ENCODE measurements around the gene PCSK1N.

The PCSK1N gene

GRCh38 chrX:48818098-48818497, 17.3 kb downstream of the PCSK1N start:
- Histone ChIP-seq H3K4me3 (replicated peaks; ENCODE audit: insufficient read depth, low read length) (no peak overlapping the region), H3K27ac (replicated peaks) (no peak overlapping the region), H3K27me3 (ENCODE audit: insufficient read depth, poor library complexity, severe bottlenecking) (no peaks in the 10 kb centered on the region)
- TF ChIP-seq, protein P1, sequence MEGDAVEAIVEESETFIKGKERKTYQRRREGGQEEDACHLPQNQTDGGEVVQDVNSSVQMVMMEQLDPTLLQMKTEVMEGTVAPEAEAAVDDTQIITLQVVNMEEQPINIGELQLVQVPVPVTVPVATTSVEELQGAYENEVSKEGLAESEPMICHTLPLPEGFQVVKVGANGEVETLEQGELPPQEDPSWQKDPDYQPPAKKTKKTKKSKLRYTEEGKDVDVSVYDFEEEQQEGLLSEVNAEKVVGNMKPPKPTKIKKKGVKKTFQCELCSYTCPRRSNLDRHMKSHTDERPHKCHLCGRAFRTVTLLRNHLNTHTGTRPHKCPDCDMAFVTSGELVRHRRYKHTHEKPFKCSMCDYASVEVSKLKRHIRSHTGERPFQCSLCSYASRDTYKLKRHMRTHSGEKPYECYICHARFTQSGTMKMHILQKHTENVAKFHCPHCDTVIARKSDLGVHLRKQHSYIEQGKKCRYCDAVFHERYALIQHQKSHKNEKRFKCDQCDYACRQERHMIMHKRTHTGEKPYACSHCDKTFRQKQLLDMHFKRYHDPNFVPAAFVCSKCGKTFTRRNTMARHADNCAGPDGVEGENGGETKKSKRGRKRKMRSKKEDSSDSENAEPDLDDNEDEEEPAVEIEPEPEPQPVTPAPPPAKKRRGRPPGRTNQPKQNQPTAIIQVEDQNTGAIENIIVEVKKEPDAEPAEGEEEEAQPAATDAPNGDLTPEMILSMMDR (IDR thresholded peaks at IDR 0.05; ENCODE audit: insufficient read depth, low read length): no peak
- TF ChIP-seq, protein P2, sequence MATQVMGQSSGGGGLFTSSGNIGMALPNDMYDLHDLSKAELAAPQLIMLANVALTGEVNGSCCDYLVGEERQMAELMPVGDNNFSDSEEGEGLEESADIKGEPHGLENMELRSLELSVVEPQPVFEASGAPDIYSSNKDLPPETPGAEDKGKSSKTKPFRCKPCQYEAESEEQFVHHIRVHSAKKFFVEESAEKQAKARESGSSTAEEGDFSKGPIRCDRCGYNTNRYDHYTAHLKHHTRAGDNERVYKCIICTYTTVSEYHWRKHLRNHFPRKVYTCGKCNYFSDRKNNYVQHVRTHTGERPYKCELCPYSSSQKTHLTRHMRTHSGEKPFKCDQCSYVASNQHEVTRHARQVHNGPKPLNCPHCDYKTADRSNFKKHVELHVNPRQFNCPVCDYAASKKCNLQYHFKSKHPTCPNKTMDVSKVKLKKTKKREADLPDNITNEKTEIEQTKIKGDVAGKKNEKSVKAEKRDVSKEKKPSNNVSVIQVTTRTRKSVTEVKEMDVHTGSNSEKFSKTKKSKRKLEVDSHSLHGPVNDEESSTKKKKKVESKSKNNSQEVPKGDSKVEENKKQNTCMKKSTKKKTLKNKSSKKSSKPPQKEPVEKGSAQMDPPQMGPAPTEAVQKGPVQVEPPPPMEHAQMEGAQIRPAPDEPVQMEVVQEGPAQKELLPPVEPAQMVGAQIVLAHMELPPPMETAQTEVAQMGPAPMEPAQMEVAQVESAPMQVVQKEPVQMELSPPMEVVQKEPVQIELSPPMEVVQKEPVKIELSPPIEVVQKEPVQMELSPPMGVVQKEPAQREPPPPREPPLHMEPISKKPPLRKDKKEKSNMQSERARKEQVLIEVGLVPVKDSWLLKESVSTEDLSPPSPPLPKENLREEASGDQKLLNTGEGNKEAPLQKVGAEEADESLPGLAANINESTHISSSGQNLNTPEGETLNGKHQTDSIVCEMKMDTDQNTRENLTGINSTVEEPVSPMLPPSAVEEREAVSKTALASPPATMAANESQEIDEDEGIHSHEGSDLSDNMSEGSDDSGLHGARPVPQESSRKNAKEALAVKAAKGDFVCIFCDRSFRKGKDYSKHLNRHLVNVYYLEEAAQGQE (IDR thresholded peaks at IDR 0.05; ENCODE audit: insufficient replicate concordance, low read depth): no peak
- TF ChIP-seq GABPA (IDR thresholded peaks at IDR 0.05; ENCODE audit: low read depth): no peak
- TF ChIP-seq SPI1 (IDR thresholded peaks at IDR 0.05; ENCODE audit: borderline replicate concordance, low read depth): no peak
- TF ChIP-seq POLR2AphosphoS5 (IDR thresholded peaks at IDR 0.05; ENCODE audit: low read depth): no peak
- no peak for DNase-seq (ENCODE audit: low read depth in 1 of 2, low spot score in 1 of 2)

DNA sequence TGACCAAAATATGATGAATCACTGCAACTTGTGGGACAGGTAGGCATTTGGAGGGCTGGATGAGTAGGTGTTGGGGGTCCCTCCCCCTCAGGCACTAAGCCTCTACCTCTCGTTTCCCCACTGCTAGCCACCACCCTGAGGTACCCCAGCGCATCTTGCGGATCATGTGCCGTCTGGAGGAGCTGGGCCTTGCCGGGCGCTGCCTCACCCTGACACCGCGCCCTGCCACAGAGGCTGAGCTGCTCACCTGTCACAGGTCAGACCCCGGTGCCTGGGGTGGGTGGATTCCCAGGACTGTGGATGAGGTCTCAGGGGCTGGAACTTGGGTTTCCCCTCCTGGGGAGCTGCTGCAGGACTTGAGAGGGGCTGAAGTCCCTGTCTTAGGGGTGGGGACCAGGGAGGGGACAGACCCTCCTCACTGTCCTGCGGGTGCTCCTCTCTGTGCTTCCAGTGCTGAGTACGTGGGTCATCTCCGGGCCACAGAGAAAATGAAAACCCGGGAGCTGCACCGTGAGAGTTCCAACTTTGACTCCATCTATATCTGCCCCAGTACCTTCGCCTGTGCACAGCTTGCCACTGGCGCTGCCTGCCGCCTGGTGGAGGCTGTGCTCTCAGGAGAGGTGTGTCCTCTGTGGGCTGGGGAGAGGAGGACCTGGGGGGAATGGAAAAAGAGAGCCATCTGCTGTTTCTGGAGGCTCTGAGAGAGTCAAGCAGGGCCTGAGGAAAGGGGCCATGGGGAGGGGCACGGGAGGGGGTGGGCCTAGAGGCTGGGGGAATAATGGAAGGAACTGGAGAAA, 19.2 kb downstream of the PCSK1N start:
- no peak for DNase-seq (ENCODE audit: low read depth in 1 of 2, low spot score in 1 of 2)
- H3K27me3 ChIP-seq (ENCODE audit: insufficient read depth, poor library complexity, severe bottlenecking): no peaks in the 10 kb centered on the region
- H3K27ac ChIP-seq (replicated peaks): no peak overlapping the region
- no peak for TF ChIP-seq POLR2AphosphoS5 (IDR thresholded peaks at IDR 0.05; ENCODE audit: low read depth)
- TF ChIP-seq GABPA (IDR thresholded peaks at IDR 0.05; ENCODE audit: low read depth): no peak
- TF ChIP-seq, protein P2 (IDR thresholded peaks at IDR 0.05; ENCODE audit: insufficient replicate concordance, low read depth): no peak
- TF ChIP-seq, protein P1 (IDR thresholded peaks at IDR 0.05; ENCODE audit: insufficient read depth, low read length): no peak
- no peak for TF ChIP-seq SPI1 (IDR thresholded peaks at IDR 0.05; ENCODE audit: borderline replicate concordance, low read depth)
- H3K4me3 ChIP-seq (replicated peaks; ENCODE audit: insufficient read depth, low read length): no peak overlapping the region

DNA sequence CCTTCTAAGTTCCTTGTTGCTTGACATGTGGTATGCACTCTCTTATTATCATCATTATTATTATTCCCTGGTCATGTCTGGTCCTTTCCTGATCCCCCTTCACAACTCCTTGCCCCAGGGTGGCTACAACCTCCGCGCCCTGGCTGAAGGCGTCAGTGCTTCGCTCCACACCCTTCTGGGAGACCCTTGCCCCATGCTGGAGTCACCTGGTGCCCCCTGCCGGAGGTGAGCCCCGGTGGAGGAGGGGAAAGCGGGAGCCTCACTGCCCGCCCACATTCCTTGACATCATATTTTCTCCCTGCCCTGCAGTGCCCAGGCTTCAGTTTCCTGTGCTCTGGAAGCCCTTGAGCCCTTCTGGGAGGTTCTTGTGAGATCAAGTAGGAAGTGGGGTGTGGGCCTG, 20.1 kb downstream of the PCSK1N start:
- no peak for DNase-seq (ENCODE audit: low read depth in 1 of 2, low spot score in 1 of 2)
- TF ChIP-seq, protein P1 (IDR thresholded peaks at IDR 0.05; ENCODE audit: insufficient read depth, low read length): no peak
- Histone ChIP-seq H3K27ac (replicated peaks) (no peak overlapping the region), H3K4me3 (replicated peaks; ENCODE audit: insufficient read depth, low read length) (no peak overlapping the region), H3K27me3 (ENCODE audit: insufficient read depth, poor library complexity, severe bottlenecking) (no peaks in the 10 kb centered on the region)

- no peak overlapping the region for H3K4me3 ChIP-seq (replicated peaks; ENCODE audit: insufficient read depth, low read length)
- no peak overlapping the region for H3K27ac ChIP-seq (replicated peaks)
- DNase-seq (ENCODE audit: low read depth in 1 of 2, low spot score in 1 of 2): no peak
- no peak for TF ChIP-seq POLR2AphosphoS5 (IDR thresholded peaks at IDR 0.05; ENCODE audit: low read depth)
- TF ChIP-seq SPI1 (IDR thresholded peaks at IDR 0.05; ENCODE audit: borderline replicate concordance, low read depth): no peak
- TF ChIP-seq, protein P2 (IDR thresholded peaks at IDR 0.05; ENCODE audit: insufficient replicate concordance, low read depth): no peak
- TF ChIP-seq GABPA (IDR thresholded peaks at IDR 0.05; ENCODE audit: low read depth): no peak
- TF ChIP-seq, protein P1 (IDR thresholded peaks at IDR 0.05; ENCODE audit: insufficient read depth, low read length): no peak
- H3K27me3 ChIP-seq (ENCODE audit: insufficient read depth, poor library complexity, severe bottlenecking): no peaks in the 10 kb centered on the region
Measured at GRCh38 chrX:48814722-48815121, 20.7 kb downstream of the PCSK1N start.

Measured in HL-60 (cell line).